ENCODE data around the gene LCOR.

- no peak for TF ChIP-seq KMT2B (CRISPR knock-in tag; IDR thresholded peaks at IDR 0.05)
- TF ChIP-seq FOXO1 (CRISPR knock-in tag; IDR thresholded peaks at IDR 0.05) = no peak
- TF ChIP-seq HDAC6 (IDR thresholded peaks at IDR 0.05; ENCODE audit: low read depth, low read length) = no peak
- TF ChIP-seq TCF7L2 (IDR thresholded peaks at IDR 0.05; ENCODE audit: low read depth, low read length) = no peak
- TF ChIP-seq REST (IDR thresholded peaks at IDR 0.05; ENCODE audit: borderline replicate concordance in 1 of 2, low read depth in 1 of 2, low read length in 2 of 2) = no peak
- no peak for TF ChIP-seq CTCF (CRISPR knock-in tag; IDR thresholded peaks at IDR 0.05)
- TF ChIP-seq TFAP4 (IDR thresholded peaks at IDR 0.05; ENCODE audit: borderline replicate concordance, low read depth) = no peak
- TF ChIP-seq ATF4 (CRISPR knock-in tag; IDR thresholded peaks at IDR 0.05) = no peak
- no peak for TF ChIP-seq BRCA1 (CRISPR knock-in tag; IDR thresholded peaks at IDR 0.05)
- no peak for TF ChIP-seq POLR2A (IDR thresholded peaks at IDR 0.05; ENCODE audit: insufficient read depth in 1 of 2, low read depth in 2 of 2, low read length in 2 of 2)
Measured at GRCh38 chr10:96846926-96847325, 14.8 kb downstream of the LCOR start.
